ENCODE results near the gene AGT. TPM values are rescaled to one million over a fixed set of nuclear protein-coding genes. Genes with fewer than 3 reads are reported as not detected.
"Not testable (repeated sequence)": the region's sequence is repeated elsewhere in the genome, so short reads cannot be mapped to it uniquely, and the experiment has no call there.

AGT gene
- total RNA-seq, 2 donors from 2014 or later: 4.1 to 5.3 TPM

DNA sequence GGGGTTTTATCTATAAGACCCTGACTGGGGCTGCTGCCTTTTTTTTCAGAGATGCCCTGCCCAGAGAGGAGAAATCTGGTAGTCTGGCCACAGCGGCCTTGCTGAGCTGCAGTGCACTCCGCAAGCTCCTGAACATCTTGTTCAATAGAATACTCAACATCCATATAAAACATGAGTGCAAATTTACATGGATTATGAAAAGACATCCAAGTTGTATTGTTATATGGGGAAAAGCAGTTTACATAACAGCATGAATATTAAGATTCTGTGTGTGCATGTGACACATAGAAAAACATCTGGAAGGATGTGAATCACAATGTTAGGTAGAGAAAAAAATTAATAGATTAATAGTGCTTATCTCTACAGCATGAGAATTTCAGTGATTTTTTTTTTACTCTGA lies 55.2 kb downstream of the AGT start:
- no peaks in the 10 kb centered on the region for H3K4me1 ChIP-seq
- TF ChIP-seq, protein P1, sequence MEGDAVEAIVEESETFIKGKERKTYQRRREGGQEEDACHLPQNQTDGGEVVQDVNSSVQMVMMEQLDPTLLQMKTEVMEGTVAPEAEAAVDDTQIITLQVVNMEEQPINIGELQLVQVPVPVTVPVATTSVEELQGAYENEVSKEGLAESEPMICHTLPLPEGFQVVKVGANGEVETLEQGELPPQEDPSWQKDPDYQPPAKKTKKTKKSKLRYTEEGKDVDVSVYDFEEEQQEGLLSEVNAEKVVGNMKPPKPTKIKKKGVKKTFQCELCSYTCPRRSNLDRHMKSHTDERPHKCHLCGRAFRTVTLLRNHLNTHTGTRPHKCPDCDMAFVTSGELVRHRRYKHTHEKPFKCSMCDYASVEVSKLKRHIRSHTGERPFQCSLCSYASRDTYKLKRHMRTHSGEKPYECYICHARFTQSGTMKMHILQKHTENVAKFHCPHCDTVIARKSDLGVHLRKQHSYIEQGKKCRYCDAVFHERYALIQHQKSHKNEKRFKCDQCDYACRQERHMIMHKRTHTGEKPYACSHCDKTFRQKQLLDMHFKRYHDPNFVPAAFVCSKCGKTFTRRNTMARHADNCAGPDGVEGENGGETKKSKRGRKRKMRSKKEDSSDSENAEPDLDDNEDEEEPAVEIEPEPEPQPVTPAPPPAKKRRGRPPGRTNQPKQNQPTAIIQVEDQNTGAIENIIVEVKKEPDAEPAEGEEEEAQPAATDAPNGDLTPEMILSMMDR (IDR thresholded peaks at IDR 0.05): no peak
- no peak overlapping the region for H3K27ac ChIP-seq
- H3K9ac ChIP-seq (ENCODE audit: low read depth in 2 of 2, low read length in 2 of 2): no peak overlapping the region
- H3K9me3 ChIP-seq: no peaks in the 10 kb centered on the region
- H3K27me3 ChIP-seq: no peaks in the 10 kb centered on the region
- no peak for DNase-seq
- intact Hi-C loops (cut with DNase I): no loop called here
- peaks cover 9% of the 10 kb centered on the region for H3K36me3 ChIP-seq
- no peak overlapping the region for H3K4me3 ChIP-seq

DNA sequence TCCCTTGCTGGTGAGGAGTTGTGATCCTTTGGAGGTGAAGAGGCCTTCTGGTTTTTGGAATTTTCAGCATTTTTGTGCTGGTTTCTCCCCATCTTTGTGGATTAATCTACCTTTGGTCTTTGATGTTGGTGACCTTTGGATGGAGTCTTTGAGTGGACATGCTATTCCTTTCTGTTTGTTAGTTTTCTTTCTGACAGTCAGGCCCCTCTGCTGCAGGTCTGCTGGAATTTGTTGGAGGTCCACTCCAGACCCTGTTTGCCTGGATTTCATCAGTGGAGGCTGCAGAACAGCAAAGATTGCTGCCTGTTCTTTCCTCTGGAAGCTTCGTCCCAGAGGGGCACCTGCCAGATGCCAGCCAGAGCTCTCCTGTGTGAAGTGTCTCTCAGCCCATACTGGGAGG lies 55.8 kb downstream of the AGT start:
- H3K9ac ChIP-seq (ENCODE audit: low read depth in 2 of 2, low read length in 2 of 2); H3K4me3 ChIP-seq; H3K9me3 ChIP-seq; intact Hi-C loops (cut with DNase I); H3K4me1 ChIP-seq; H3K27me3 ChIP-seq; H3K36me3 ChIP-seq; DNase-seq; H3K27ac ChIP-seq: not testable (repeated sequence)

DNA sequence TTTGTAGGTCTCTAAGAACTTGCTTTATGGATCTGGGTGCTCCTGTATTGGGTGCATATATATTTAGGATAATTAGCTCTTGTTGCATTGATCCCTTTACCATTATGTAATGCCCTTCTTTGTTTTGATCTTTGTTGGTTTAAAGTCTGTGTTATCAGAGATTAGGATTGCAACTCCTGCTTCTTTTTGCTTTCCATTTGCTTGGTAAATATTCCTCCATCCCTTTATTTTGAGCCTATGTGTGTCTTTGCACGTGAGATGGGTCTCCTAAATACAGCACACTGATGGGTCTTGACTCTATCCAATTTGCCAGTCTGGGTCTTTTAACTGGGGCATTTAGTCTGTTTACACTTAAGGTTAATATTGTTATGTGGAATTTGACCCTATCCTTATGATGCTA lies 57.2 kb downstream of the AGT start:
- H3K4me3 ChIP-seq; H3K4me1 ChIP-seq; DNase-seq; intact Hi-C loops (cut with DNase I); H3K27me3 ChIP-seq; H3K9ac ChIP-seq (ENCODE audit: low read depth in 2 of 2, low read length in 2 of 2); H3K36me3 ChIP-seq; H3K9me3 ChIP-seq; H3K27ac ChIP-seq: not testable (repeated sequence)

Other genes starting within 250 kb of the AGT start
- gene COG2, start 71.6 kb downstream of the AGT start, total RNA-seq: 10 to 100 TPM; 42.0 to 53.8 TPM
- gene CAPN9, start 33.3 kb upstream of the AGT start, total RNA-seq: 10 to 100 TPM; 14.3 to 36.3 TPM
- 10 to 100 TPM; 19.1 to 24.6 TPM for gene C1orf198, start 154.4 kb upstream of the AGT start, total RNA-seq